H1 (cell line): ENCODE measurements around the gene COL12A1. TPM values are rescaled to one million over a fixed set of nuclear protein-coding genes. Genes with fewer than 3 reads are reported as not detected.

Experiments used
- CTCF ChIA-PET: fragments of 300-600 bp; sonication (Branson Sonifier 250); formaldehyde crosslinking; loops from one replicate; lab custom pipeline; 2021; ENCODE audit not compliant: partially characterized antibody; lab: Charles Lee
- POLR2A ChIA-PET: fragments of 300-600 bp; sonication (Branson Sonifier 250); formaldehyde crosslinking; loops from one replicate; lab custom pipeline; 2021; ENCODE audit warnings: inconsistent platforms; ENCODE audit not compliant: partially characterized antibody; lab: Charles Lee
- DNase-seq, 2 experiments: peaks; one replicate each; pipeline versions ENCODE4 v3.0.0 to v3.0.0-alpha.2; 2010 to 2022; ENCODE audit warnings: low spot score in 2 of 2, low read depth in 1 of 2, mixed read lengths in 1 of 2
- FAIRE-seq: peaks from 2 replicates; lab custom pipeline; 2011; peaks lifted over from hg19 to GRCh38; lab: Jason Lieb, UNC
- H2AFZ ChIP-seq: 2 replicates; pipeline ENCODE4 v1.8.1; 2012; ENCODE audit warnings: low read length, inconsistent platforms
- H2AK5ac ChIP-seq: 2 replicates; pipeline ENCODE4 v1.6.1; 2013; ENCODE audit warnings: low read depth, low read length
- H2BK120ac ChIP-seq: replicated peaks from 2 replicates; pipeline ENCODE3; 2013; ENCODE audit warnings: low read depth, low read length, inconsistent platforms
- H2BK12ac ChIP-seq: 2 replicates; pipeline ENCODE4 v1.6.1; 2013; ENCODE audit warnings: low read depth, low read length
- H2BK15ac ChIP-seq: 2 replicates; pipeline ENCODE4 v1.6.1; 2013; ENCODE audit warnings: low read length
- H2BK20ac ChIP-seq: 2 replicates; pipeline ENCODE4 v1.6.1; 2013; ENCODE audit warnings: low read length
- H2BK5ac ChIP-seq: 2 replicates; pipeline ENCODE4 v1.6.1; 2013; ENCODE audit warnings: low read depth, low read length
- H3K14ac ChIP-seq: 2 replicates; pipeline ENCODE4 v1.6.1; 2013; ENCODE audit warnings: inconsistent platforms; ENCODE audit not compliant: insufficient read length
- H3K18ac ChIP-seq: 2 replicates; pipeline ENCODE4 v1.6.1; 2013; ENCODE audit warnings: low read length; ENCODE audit errors: extremely low read depth
- H3K23ac ChIP-seq: 2 replicates; pipeline ENCODE4 v1.6.1; 2013; ENCODE audit warnings: inconsistent platforms; ENCODE audit not compliant: insufficient read length
- H3K23me2 ChIP-seq: 2 replicates; pipeline ENCODE4 v1.6.1; 2013; ENCODE audit warnings: low read depth, low read length
- H3K27ac ChIP-seq: 2 replicates; pipeline ENCODE4 v1.6.1; 2011; ENCODE audit warnings: low read depth, low read length, inconsistent platforms
- H3K27me3 ChIP-seq, 4 experiments: replicated peaks in 1 of 4; 1 replicate in 1 of 4; 2 replicates in 3 of 4; pipeline versions ENCODE4 v1.6.1 to v1.8.1; 2011 to 2013; ENCODE audit warnings: low read length in 3 of 4, mild to moderate bottlenecking in 3 of 4, inconsistent platforms in 2 of 4, mixed read lengths in 2 of 4, moderate library complexity in 1 of 4; ENCODE audit not compliant: control insufficient read depth in 3 of 4, insufficient read depth in 3 of 4; ENCODE audit errors: extremely low read depth in 1 of 4
- H3K36me3 ChIP-seq, 4 experiments: 2 replicates each; pipeline versions ENCODE4 v1.6.1 to v1.8.1; 2011 to 2013; ENCODE audit warnings: mild to moderate bottlenecking in 4 of 4, low read length in 3 of 4, moderate library complexity in 2 of 4, control low read depth in 1 of 4, inconsistent platforms in 1 of 4; ENCODE audit not compliant: insufficient read depth in 4 of 4, control insufficient read depth in 2 of 4
- H3K4ac ChIP-seq: replicated peaks from 2 replicates; pipeline ENCODE3; 2013; ENCODE audit warnings: low read length, low read depth, mixed read lengths, inconsistent platforms; ENCODE audit not compliant: insufficient read length
- H3K4me1 ChIP-seq, 4 experiments: replicated peaks in 1 of 4; 1 replicate in 1 of 4; 2 replicates in 3 of 4; pipeline versions ENCODE4 v1.6.1 to v1.8.1; 2011 to 2013; ENCODE audit warnings: low read length in 3 of 4, inconsistent platforms in 2 of 4, mixed read lengths in 1 of 4; ENCODE audit not compliant: insufficient read depth in 4 of 4, control insufficient read depth in 3 of 4
- H3K4me2 ChIP-seq, 2 experiments: 2 replicates each; pipeline versions ENCODE4 v1.6.1 to v1.8.1; 2011 to 2013; ENCODE audit warnings: low read depth in 2 of 2, low read length in 2 of 2, control low read depth in 1 of 2, inconsistent platforms in 1 of 2, mild to moderate bottlenecking in 1 of 2; ENCODE audit not compliant: insufficient read depth in 1 of 2
- H3K4me3 ChIP-seq, 4 experiments: fragments of 200-600, 300-600 bp in 1 of 4; sonication (generic), shearing (Covaris generic), sonication (Bioruptor Twin) in 1 of 4; 2 replicates each; pipeline versions ENCODE4 v1.5.1 to v1.8.1; 2011 to 2016; ENCODE audit warnings: low read length in 4 of 4, low read depth in 3 of 4, control low read depth in 2 of 4, inconsistent platforms in 2 of 4, mild to moderate bottlenecking in 2 of 4, mixed read lengths in 1 of 4, moderate library complexity in 1 of 4; ENCODE audit not compliant: insufficient read depth in 2 of 4; ENCODE audit errors: extremely low read depth in 1 of 4
- H3K56ac ChIP-seq: replicated peaks from 2 replicates; pipeline ENCODE3; 2013; ENCODE audit warnings: low read depth, mild to moderate bottlenecking, mixed read lengths, low read length, inconsistent platforms; ENCODE audit not compliant: insufficient read length
- H3K79me1 ChIP-seq: 2 replicates; pipeline ENCODE4 v1.6.1; 2013; ENCODE audit warnings: low read depth, low read length, control low read depth
- H3K79me2 ChIP-seq, 2 experiments: 2 replicates each; pipeline versions ENCODE4 v1.6.1 to v1.8.1; 2012 to 2013; ENCODE audit warnings: low read length in 2 of 2, mild to moderate bottlenecking in 2 of 2, inconsistent platforms in 1 of 2; ENCODE audit not compliant: insufficient read depth in 2 of 2, control insufficient read depth in 1 of 2
- H3K9ac ChIP-seq, 4 experiments: replicated peaks in 1 of 4; 1 replicate in 1 of 4; 2 replicates in 3 of 4; pipeline versions ENCODE4 v1.6.1 to v1.8.1; 2011 to 2013; ENCODE audit warnings: low read depth in 3 of 4, low read length in 3 of 4, control low read depth in 2 of 4, mild to moderate bottlenecking in 2 of 4, moderate library complexity in 2 of 4, inconsistent platforms in 1 of 4; ENCODE audit errors: extremely low read depth in 1 of 4
- H3K9me3 ChIP-seq, 2 experiments: 2 replicates each; pipeline versions ENCODE4 v1.6.1 to v1.8.1; 2012 to 2013; ENCODE audit warnings: mild to moderate bottlenecking in 2 of 2, moderate library complexity in 2 of 2, control low read depth in 1 of 2, inconsistent platforms in 1 of 2, low read depth in 1 of 2, low read length in 1 of 2, mixed read lengths in 1 of 2; ENCODE audit not compliant: insufficient read depth in 2 of 2
- H4K20me1 ChIP-seq, 2 experiments: replicated peaks in 1 of 2; 2 replicates each; pipeline versions ENCODE3 to v1.8.1; 2011 to 2013; ENCODE audit warnings: inconsistent platforms in 2 of 2, low read length in 2 of 2, mild to moderate bottlenecking in 1 of 2; ENCODE audit not compliant: insufficient read depth in 2 of 2, control insufficient read depth in 1 of 2
- H4K5ac ChIP-seq: 2 replicates; pipeline ENCODE4 v1.6.1; 2013; ENCODE audit warnings: low read length, low read depth, mixed read lengths, inconsistent platforms; ENCODE audit not compliant: insufficient read length
- H4K8ac ChIP-seq: 2 replicates; pipeline ENCODE4 v1.8.0; 2013; ENCODE audit warnings: mild to moderate bottlenecking, moderate library complexity, low read length, inconsistent platforms; ENCODE audit not compliant: insufficient read depth; ENCODE audit errors: extremely low read depth
- H4K91ac ChIP-seq: replicated peaks from 2 replicates; pipeline ENCODE3; 2013; ENCODE audit warnings: low read length, mixed read lengths, inconsistent platforms; ENCODE audit not compliant: insufficient read length
- BCL11A ChIP-seq, 2 experiments: IDR thresholded peaks; one replicate each; pipeline ENCODE4 v1.6.1; 2011; ENCODE audit warnings: low read depth in 2 of 2, low read length in 2 of 2, mild to moderate bottlenecking in 2 of 2
- CBX5 ChIP-seq: fragments of 300-800, 300-1000 bp; sonication (generic); IDR thresholded peaks from 2 replicates; pipeline ENCODE4 v1.7.1; 2016; ENCODE audit warnings: antibody characterized with exemption, low read length, low read depth
- CHD1 ChIP-seq: IDR thresholded peaks from 2 replicates; pipeline ENCODE4 v1.6.1; 2012; ENCODE audit warnings: low read depth, low read length, improper control_type of control experiment
- FOSL1 ChIP-seq: IDR thresholded peaks from 2 replicates; pipeline ENCODE4 v1.6.1; 2011; ENCODE audit warnings: mild to moderate bottlenecking, low read depth, low read length, moderate library complexity; ENCODE audit not compliant: insufficient read depth
- HDAC6 ChIP-seq: IDR thresholded peaks from one replicate; pipeline ENCODE4 v1.7.1; 2012; ENCODE audit warnings: low read depth, mild to moderate bottlenecking, inconsistent platforms, low read length, moderate library complexity
- KDM4A ChIP-seq: IDR thresholded peaks from one replicate; pipeline ENCODE4 v1.7.1; 2012; ENCODE audit warnings: low read depth, mild to moderate bottlenecking, moderate library complexity, low read length, inconsistent platforms; ENCODE audit not compliant: severe bottlenecking
- KDM5A ChIP-seq: fragments of 200-600 bp; IDR thresholded peaks from 2 replicates; pipeline ENCODE4 v1.7.1; 2012; ENCODE audit warnings: mild to moderate bottlenecking, low read length, inconsistent platforms, mixed read lengths
- NRF1 ChIP-seq: IDR thresholded peaks from 2 replicates; pipeline ENCODE4 v1.6.1; 2011; ENCODE audit warnings: mild to moderate bottlenecking, low read depth, low read length, improper control_type of control experiment
- POLR2AphosphoS5 ChIP-seq: IDR thresholded peaks from 2 replicates; pipeline ENCODE4 v1.6.1; 2011; ENCODE audit warnings: low read depth, low read length
- SIX5 ChIP-seq: IDR thresholded peaks from 2 replicates; pipeline ENCODE4 v1.6.1; 2011; ENCODE audit warnings: mild to moderate bottlenecking, low read depth, low read length
- SP4 ChIP-seq: IDR thresholded peaks from 2 replicates; pipeline ENCODE4 v1.6.1; 2012; ENCODE audit warnings: low read length, inconsistent platforms
- SRF ChIP-seq: IDR thresholded peaks from 2 replicates; pipeline ENCODE4 v1.6.1; 2011; ENCODE audit warnings: mild to moderate bottlenecking, low read depth, low read length, moderate library complexity
- TAF1 ChIP-seq: IDR thresholded peaks from 2 replicates; pipeline ENCODE4 v1.6.1; 2011; ENCODE audit warnings: mild to moderate bottlenecking, low read depth, low read length
- WGBS, 2 experiments: shearing (Covaris generic) in 1 of 2; methylation state at CpG; one replicate each; pipeline versions ENCODE4 v1.1.6 to v1.1.7; 2013 to 2015; ENCODE audit warnings: low lambda C conversion rate in 2 of 2, mixed read lengths in 2 of 2, inconsistent platforms in 1 of 2, low coverage in 1 of 2, missing lambda C conversion rate in 1 of 2; ENCODE audit not compliant: insufficient replicate concordance in 2 of 2, insufficient coverage in 1 of 2, insufficient read length in 1 of 2; ENCODE audit errors: extremely low coverage in 1 of 2, missing lambda C conversion rate in 1 of 2; 5-methylcytosine and 5-hydroxymethylcytosine counted together
- polyA plus RNA-seq, 7 experiments: library from polyadenylated mRNA; depleted of rRNA in 3 of 7; stranded (reverse) in 5 of 7; unstranded in 2 of 7; fragments of >200 nt in 5 of 7; fragments of 200-250 nt in 2 of 7; gene quantifications; 1 replicate in 5 of 7; 2 replicates in 1 of 7; 4 replicates in 1 of 7; pipeline versions ENCODE4 v1.2.1 to v1.2.3, GENCODE V29; 2011 to 2013; ENCODE audit warnings: missing spikeins in 2 of 7, mixed read lengths in 2 of 7
- total RNA-seq: library from RNA; stranded (reverse); fragmentation: NEBNext Ultra II Directional; extraction: Animal tissue kit (Norgen Biotek cat#: 25700); gene quantifications from 2 replicates; pipeline ENCODE4 v1.2.1, GENCODE V29; 2021
- TF ChIP-seq, protein P1 (sequence below): IDR thresholded peaks from 2 replicates; pipeline ENCODE4 v1.6.1; 2012; ENCODE audit warnings: inconsistent platforms

COL12A1 gene
- total and polyA plus RNA-seq, 2 of the 8 experiments (the other 6 are each of a cell fraction or from before 2014, with no cell fraction given): 1.4 to 4.7 TPM

DNA sequence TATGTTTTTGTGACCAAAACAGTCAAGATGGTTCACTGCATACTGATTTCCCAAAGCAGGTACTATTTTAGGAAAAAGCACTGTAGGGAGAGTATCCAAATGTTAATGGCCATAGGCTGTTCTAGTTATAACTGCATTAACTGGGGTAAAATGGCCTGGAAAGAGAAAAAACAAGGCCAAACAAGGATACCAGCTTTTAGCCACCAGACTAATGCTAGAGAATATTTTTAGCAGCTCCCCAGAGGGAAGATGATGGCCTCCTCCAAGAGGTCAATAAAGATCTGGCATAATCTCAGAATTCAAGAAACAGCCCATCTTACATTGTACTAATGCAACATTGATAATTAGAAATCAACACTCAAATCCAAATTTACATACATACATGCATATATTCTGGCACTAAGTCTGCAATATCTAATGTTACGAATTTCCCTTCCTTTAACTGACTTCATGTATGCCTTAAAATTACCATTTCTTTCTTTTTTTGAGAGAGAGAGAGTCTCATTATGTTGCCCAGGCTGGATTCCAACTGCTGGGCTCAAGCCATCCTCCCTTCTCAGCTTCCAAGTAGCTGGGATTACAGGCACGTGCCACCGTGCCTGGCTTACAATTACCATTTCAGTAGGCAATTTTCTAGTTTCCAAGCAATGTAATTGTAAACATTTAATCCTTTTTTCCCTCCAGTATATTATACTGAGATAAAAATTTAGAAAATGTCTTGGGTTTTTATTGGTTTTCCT, 28.4 kb upstream of the COL12A1 start:
- ChIA-PET POLR2A (interaction anchor here (1.2 to 4.6 kb wide), 4 partner anchors 10 to 294 kb away, joined by 3 to 35 read pairs (median 4); partner anchors contain the start of gene COX7A2), CTCF (interaction anchor here (0.7 to 1.5 kb wide), 8 partner anchors 11 to 307 kb away, joined by 3 read pairs; no protein-coding TSS in a partner anchor)
- TF ChIP-seq SIX5 (no peak), POLR2AphosphoS5 (no peak), SP4 (no peak), CHD1 (no peak), CBX5 (no peak), KDM5A (no peak), TAF1 (no peak), KDM4A (no peak), HDAC6 (no peak), SRF (no peak), NRF1 (no peak), BCL11A (IDR thresholded peaks at IDR 0.05; ENCODE audit: low read depth in 2 of 2, low read length in 2 of 2) (no peak), FOSL1 (no peak)
- TF ChIP-seq, protein P1, sequence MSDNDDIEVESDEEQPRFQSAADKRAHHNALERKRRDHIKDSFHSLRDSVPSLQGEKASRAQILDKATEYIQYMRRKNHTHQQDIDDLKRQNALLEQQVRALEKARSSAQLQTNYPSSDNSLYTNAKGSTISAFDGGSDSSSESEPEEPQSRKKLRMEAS: no peak

More for the DNA sequence above, 28.4 kb upstream of the COL12A1 start:
- Histone ChIP-seq H3K9ac (no peak overlapping the region), H3K4ac (no peak overlapping the region), H3K27ac (no peak overlapping the region), H3K23me2 (no peaks in the 10 kb centered on the region), H3K4me3 (no peak overlapping the region), H2BK120ac (no peak overlapping the region), H2AK5ac (no peak overlapping the region), H3K23ac (no peak overlapping the region), H2BK12ac (no peak overlapping the region), H4K20me1 (no peaks in the 10 kb centered on the region), H2AFZ (no peak overlapping the region), H2BK15ac (no peak overlapping the region), H3K36me3 (peaks cover 3 to 23% (median 14%) of the 10 kb centered on the region in 4 experiments; a peak in 7 of 8 replicates), H2BK5ac (no peak overlapping the region), H4K91ac (no peak overlapping the region), H3K9me3 (no peaks in the 10 kb centered on the region), H3K56ac (no peak overlapping the region), H3K79me1 (no peaks in the 10 kb centered on the region), H3K4me1 (peaks cover 0 to 9% (median 6%) of the 10 kb centered on the region in 4 experiments; a peak in 3 of 7 replicates), H3K79me2 (no peaks in the 10 kb centered on the region), H3K18ac (no peak overlapping the region), H4K5ac (no peak overlapping the region), H3K27me3 (peaks cover 0 to 1% (median 0%) of the 10 kb centered on the region in 4 experiments; a peak in 1 of 7 replicates), H2BK20ac (no peak overlapping the region), H4K8ac (no peak overlapping the region), H3K14ac (no peak overlapping the region), H3K4me2 (no peak overlapping the region)
- no peak for FAIRE-seq
- no peak for DNase-seq
- 69% methylated on average over 3 of the region's 3 CpGs; no CpG with 5 or more reads in 1 of the 2 experiments for WGBS, 2 experiments
